Measurements from ENCODE around the gene ZFYVE26. TPM values are rescaled to one million over a fixed set of nuclear protein-coding genes. Genes with fewer than 3 reads are reported as not detected.

The ZFYVE26 gene
- total RNA-seq, 1 experiment from 2014 or later, result 19.9 TPM

- H3K4me3 Mint-ChIP-seq, result no peak overlapping the region
- Histone ChIP-seq H2AK5ac (ENCODE audit: insufficient read length, low read length) (no peak overlapping the region), H3K18ac (ENCODE audit: insufficient read length, low read depth, low read length) (no peak overlapping the region), H3K27me3 (ENCODE audit: insufficient read depth, low read length) (no peaks in the 10 kb centered on the region), H2BK120ac (ENCODE audit: low read depth, low read length, poor library complexity, severe bottlenecking) (no peak overlapping the region), H3K23ac (ENCODE audit: insufficient read length, low read depth, low read length) (no peak overlapping the region), H3K9ac (ENCODE audit: extremely low read depth, insufficient read length, low read length) (no peak overlapping the region), H3T11ph (ENCODE audit: low read length) (no peak overlapping the region), H4K20me1 (ENCODE audit: control insufficient read depth, insufficient read depth, insufficient read length) (no peaks in the 10 kb centered on the region), H3K56ac (ENCODE audit: insufficient read length, low read depth, low read length) (no peak overlapping the region), H2BK12ac (ENCODE audit: insufficient read length, low read depth, low read length) (no peak overlapping the region), H3K9me3 (ENCODE audit: control insufficient read depth, low read depth, low read length) (no peaks in the 10 kb centered on the region), H2BK15ac (ENCODE audit: low read depth, low read length) (no peak overlapping the region), H2AFZ (ENCODE audit: low read length) (no peak overlapping the region), H4K91ac (ENCODE audit: insufficient read length, low read depth, low read length) (no peak overlapping the region), H4K8ac (replicated peaks; ENCODE audit: insufficient read length, low read depth, low read length) (no peak overlapping the region), H3K4ac (ENCODE audit: low read depth, low read length) (no peak overlapping the region), H4K5ac (ENCODE audit: insufficient read length, low read depth, low read length) (no peak overlapping the region), H3K79me2 (ENCODE audit: insufficient read depth, low read length) (no peaks in the 10 kb centered on the region), H3K14ac (ENCODE audit: insufficient read depth, low read length) (no peak overlapping the region), H3K4me2 (ENCODE audit: insufficient read depth, insufficient read length, low read length) (no peak overlapping the region), H2BK5ac (ENCODE audit: insufficient read length, low read length) (no peak overlapping the region), H2BK20ac (ENCODE audit: low read depth, low read length, poor library complexity, severe bottlenecking) (no peak overlapping the region), H3K27ac (ENCODE audit: insufficient read length, low read depth, low read length) (no peak overlapping the region), H3K4me1 (ENCODE audit: insufficient read depth, low read length) (no peaks in the 10 kb centered on the region), H3K23me2 (ENCODE audit: insufficient read length, low read depth, low read length, poor library complexity, severe bottlenecking) (no peaks in the 10 kb centered on the region), H3K79me1 (ENCODE audit: insufficient read depth, low read depth, low read length, poor library complexity, severe bottlenecking) (no peaks in the 10 kb centered on the region)
- H3K9me3 Mint-ChIP-seq, result no peaks in the 10 kb centered on the region
- no peak for TF ChIP-seq CTCF (conservative IDR thresholded peaks at IDR 0.05)
- DNase-seq, result no peak
- peaks cover 17 to 19% of the 10 kb centered on the region in 2 experiments for H3K4me1 Mint-ChIP-seq
- H3K36me3 Mint-ChIP-seq (ENCODE audit: insufficient read depth in 1 of 3, low read depth in 3 of 3), result no peaks in the 10 kb centered on the region
- peaks cover 4% of the 10 kb centered on the region; the same call in 1 of the 2 replicates for H3K27me3 Mint-ChIP-seq (ENCODE audit: low read depth)
- no peak overlapping the region for H3K27ac Mint-ChIP-seq
Observed at GRCh38 chr14:67728258-67728657, 88.1 kb downstream of the ZFYVE26 start.

Measured in H9 (cell line).